Heart right ventricle (tissue), 16 donors: ENCODE results near the gene ACTN3. TPM values are rescaled to one million over a fixed set of nuclear protein-coding genes. Genes with fewer than 3 reads are reported as not detected.
A peak's percentile ranks its signal among the peaks of the same experiment; 100 is the strongest.

Source experiments
- ATAC-seq, 8 donors: fragments of 200-7000 bp; cut with Tn5 transposase; one replicate each; pipeline ENCODE4 v1.9.1; 2020; ENCODE audit warnings: mild to moderate bottlenecking in 8 of 8, moderate library complexity in 8 of 8, moderate number of reproducible peaks in 1 of 8
- DNase-seq, 2 donors: peaks; one replicate each; pipeline ENCODE4 v3.0.0-alpha.2; 2020
- H3K27ac ChIP-seq, 10 donors: fragments of 200-600 bp; sonication (generic) in 2 of 10; one replicate each; pipeline versions ENCODE4 v1.5.0 to v1.8.0; 2020 to 2022; ENCODE audit warnings: mild to moderate bottlenecking in 3 of 10
- H3K27me3 ChIP-seq, 7 donors: fragments of 200-600 bp; one replicate each; pipeline ENCODE4 v1.8.0; 2021 to 2022; ENCODE audit warnings: mild to moderate bottlenecking in 2 of 7
- H3K36me3 ChIP-seq, 9 donors: fragments of 200-600 bp; sonication (generic) in 1 of 9; one replicate each; pipeline versions ENCODE4 v1.5.0 to v1.8.0; 2020 to 2022; ENCODE audit warnings: mild to moderate bottlenecking in 2 of 9
- H3K4me1 ChIP-seq, 9 donors: fragments of 200-600 bp; sonication (generic) in 1 of 9; one replicate each; pipeline versions ENCODE4 v1.5.0 to v1.8.0; 2020 to 2022; ENCODE audit warnings: mild to moderate bottlenecking in 4 of 9
- H3K4me3 ChIP-seq, 10 donors: fragments of 200-600 bp; sonication (generic) in 2 of 10; one replicate each; pipeline versions ENCODE4 v1.5.0 to v1.8.0; 2020 to 2022; ENCODE audit warnings: mild to moderate bottlenecking in 7 of 10, moderate library complexity in 2 of 10
- H3K9me3 ChIP-seq, 11 donors: fragments of 200-600 bp in 10 of 11; sonication (generic) in 2 of 11; one replicate each; pipeline versions ENCODE4 v1.5.0 to v1.8.0; 2013 to 2022; ENCODE audit warnings: mild to moderate bottlenecking in 2 of 11, control low read depth in 1 of 11, moderate library complexity in 1 of 11
- CTCF ChIP-seq, 9 donors: fragments of 200-600 bp; sonication (generic) in 2 of 9; IDR thresholded peaks; one replicate each; pipeline versions ENCODE4 v1.5.0 to v1.8.0; 2021 to 2022; ENCODE audit warnings: antibody characterized with exemption in 9 of 9, mild to moderate bottlenecking in 5 of 9, moderate library complexity in 1 of 9
- WGBS, 2 donors: extraction: QIAGEN DNeasy Blood & Tissue Kit; methylation state at CpG; one replicate each; pipeline ENCODE4 v1.1.7; 2013; ENCODE audit warnings: inconsistent platforms in 1 of 2; 5-methylcytosine and 5-hydroxymethylcytosine counted together
- intact Hi-C, 10 donors: fragments of 100-400 bp; cut with DNase I; formaldehyde crosslinking; loops; one replicate each; pipeline versions ENCODE4 v1.11.1 to v1.14.2; 2022
- polyA plus RNA-seq, 2 donors: library from polyadenylated mRNA; stranded (reverse); fragments of 200-250 nt; gene quantifications; one replicate each; pipeline ENCODE4 v1.2.3, GENCODE V29; 2013
- total RNA-seq, 10 donors: library from RNA; stranded (reverse); fragmentation: NEBNext Ultra II Directional in 3 of 10; extraction: Animal tissue kit (Norgen Biotek cat#: 25700) in 3 of 10; gene quantifications; one replicate each; pipeline versions ENCODE4 v1.2.1 to v1.2.4, GENCODE V29; 2021 to 2023
- donor health status: Arrhythmogenic right ventricular cardiomyopathy.
- donor health status: ischemic (EF 13 %, LVEDD 7.1; RV severe dilation, severe dysfunction).
- donor health status: healthy with polysubstance abuse.
- donor health status: DM: no; HTN: yes; CAD: no.
- donor health status: DM: no; HTN: no; CAD: no.
- donor health status: ischemic (EF 25% LVEDD 6.9; RV normal size, moderate dysfunction).
- donor health status: ischemic (EF 25% LVEDD 5.7; RV mildly dilated, moderate dysfunction).
- donor health status: healthy.
- donor health status: DM: yes; HTN: yes; CAD: no.
- donor health status: Ischemic cardiomyopathy.
- donor health status: ischemic (EF 35%, LVEDD 5.7; RV mildly dilated, moderate dysfunction).
- donor health status: nonischemic (EF 11% LVEDD 7.7; RV severe dilation, severe dysfunction).
- donor health status: DM: yes; HTN: yes; CAD: no.
- donor health status: PGD.
- donor health status: ischemic (EF 29% LVEDD 5.4; RV normal size, mild dysfunction).
- donor health status: nonischemic (EF 23%, LVEDD 6.1; RV moderate dilation, normal function).

Gene ACTN3
- total and polyA plus RNA-seq, 12 donors, result 0.03 to 0.24 TPM; not detected in 10

- intact Hi-C loops, result no loop called here
- DNase-seq (no peak), ATAC-seq (peak in 1 of 8 donors; percentile 11)
- 78 to 82% methylated on average over 27 of the region's 27 CpGs for WGBS, 2 donors
- Histone ChIP-seq H3K4me3 (no peak overlapping the region), H3K27me3 (peaks cover 0 to 30% (median 16%) of the 10 kb centered on the region in 7 donors), H3K4me1 (peaks cover 4 to 9% (median 7%) of the 10 kb centered on the region in 9 donors), H3K36me3 (peaks cover 0 to 20% (median 0%) of the 10 kb centered on the region in 9 donors), H3K9me3 (no peaks in the 10 kb centered on the region), H3K27ac (no peak overlapping the region)
- TF ChIP-seq CTCF (IDR thresholded peaks at IDR 0.05), result no peak
Measured at GRCh38 chr11:66559866-66560676, 13.4 kb downstream of the ACTN3 start.

- no peak overlapping the region for H3K4me3 ChIP-seq
- no peak for ATAC-seq
- TF ChIP-seq CTCF (IDR thresholded peaks at IDR 0.05), result no peak
Measured at GRCh38 chr11:66561178-66561974, 14.7 kb downstream of the ACTN3 start.

GRCh38 chr11:66561975-66562248 lies 15.2 kb downstream of the ACTN3 start:
- Histone ChIP-seq H3K27ac (no peak overlapping the region), H3K4me3 (no peak overlapping the region), H3K9me3 (no peaks in the 10 kb centered on the region), H3K27me3 (peaks cover 0 to 18% (median 10%) of the 10 kb centered on the region in 7 donors), H3K36me3 (peaks cover 0 to 32% (median 0%) of the 10 kb centered on the region in 9 donors), H3K4me1 (peaks cover 4 to 9% (median 7%) of the 10 kb centered on the region in 9 donors)
- 92 to 93% methylated on average over 9 of the region's 9 CpGs for WGBS, 2 donors
- DNase-seq, result no peak
- no peak for TF ChIP-seq CTCF (IDR thresholded peaks at IDR 0.05)
- no peak for ATAC-seq
- intact Hi-C loops, result no loop called here

More at GRCh38 chr11:66561178-66561974, 14.7 kb downstream of the ACTN3 start:
- no peak overlapping the region for H3K27ac ChIP-seq
- intact Hi-C loops, result no loop called here
- no peaks in the 10 kb centered on the region for H3K9me3 ChIP-seq
- 74 to 83% methylated on average over 14 of the region's 14 CpGs for WGBS, 2 donors
- peaks cover 0 to 32% (median 0%) of the 10 kb centered on the region in 9 donors for H3K36me3 ChIP-seq
- DNase-seq, result no peak
- H3K4me1 ChIP-seq, result peaks cover 4 to 9% (median 7%) of the 10 kb centered on the region in 9 donors
- H3K27me3 ChIP-seq, result peaks cover 0 to 22% (median 12%) of the 10 kb centered on the region in 7 donors

GRCh38 chr11:66562275-66562674 lies 15.6 kb downstream of the ACTN3 start:
- Histone ChIP-seq H3K36me3 (peaks cover 0 to 32% (median 0%) of the 10 kb centered on the region in 9 donors), H3K27ac (no peak overlapping the region), H3K4me3 (no peak overlapping the region), H3K27me3 (peaks cover 0 to 18% (median 10%) of the 10 kb centered on the region in 7 donors), H3K9me3 (no peaks in the 10 kb centered on the region), H3K4me1 (peaks cover 4 to 10% (median 7%) of the 10 kb centered on the region in 9 donors)
- intact Hi-C loops, result no loop called here
- DNase-seq (no peak), ATAC-seq (no peak)
- no peak for TF ChIP-seq CTCF (IDR thresholded peaks at IDR 0.05)
- 83 to 85% methylated on average over 2 of the region's 2 CpGs for WGBS, 2 donors
